ENCODE results near the gene RAI1.

- TF ChIP-seq CTCF (IDR thresholded peaks at IDR 0.05) (no peak), POLR2AphosphoS5 (IDR thresholded peaks at IDR 0.05) (no peak), POLR2A (IDR thresholded peaks at IDR 0.05) (no peak), EP300 (IDR thresholded peaks at IDR 0.05) (no peak)
These were observed 11.6 kb upstream of the RAI1 start for GRCh38 chr17:17669580-17670235.

All from sigmoid colon (tissue), 4 donors.